Dermis blood vessel endothelial cell (primary cell): ENCODE data around the gene SMAD3. TPM values are rescaled to one million over a fixed set of nuclear protein-coding genes. Genes with fewer than 3 reads are reported as not detected.

Experiments
- DNase-seq: peaks from one replicate; pipeline ENCODE4 v3.0.0; 2010
- total RNA-seq: library from RNA; depleted of rRNA; stranded (reverse); fragments of >200 nt; gene quantifications from 2 replicates; pipeline ENCODE4 v1.2.3, GENCODE V29; 2014

Gene SMAD3
- total RNA-seq, 1 donor from 2014 or later: 16.5 TPM

DNA sequence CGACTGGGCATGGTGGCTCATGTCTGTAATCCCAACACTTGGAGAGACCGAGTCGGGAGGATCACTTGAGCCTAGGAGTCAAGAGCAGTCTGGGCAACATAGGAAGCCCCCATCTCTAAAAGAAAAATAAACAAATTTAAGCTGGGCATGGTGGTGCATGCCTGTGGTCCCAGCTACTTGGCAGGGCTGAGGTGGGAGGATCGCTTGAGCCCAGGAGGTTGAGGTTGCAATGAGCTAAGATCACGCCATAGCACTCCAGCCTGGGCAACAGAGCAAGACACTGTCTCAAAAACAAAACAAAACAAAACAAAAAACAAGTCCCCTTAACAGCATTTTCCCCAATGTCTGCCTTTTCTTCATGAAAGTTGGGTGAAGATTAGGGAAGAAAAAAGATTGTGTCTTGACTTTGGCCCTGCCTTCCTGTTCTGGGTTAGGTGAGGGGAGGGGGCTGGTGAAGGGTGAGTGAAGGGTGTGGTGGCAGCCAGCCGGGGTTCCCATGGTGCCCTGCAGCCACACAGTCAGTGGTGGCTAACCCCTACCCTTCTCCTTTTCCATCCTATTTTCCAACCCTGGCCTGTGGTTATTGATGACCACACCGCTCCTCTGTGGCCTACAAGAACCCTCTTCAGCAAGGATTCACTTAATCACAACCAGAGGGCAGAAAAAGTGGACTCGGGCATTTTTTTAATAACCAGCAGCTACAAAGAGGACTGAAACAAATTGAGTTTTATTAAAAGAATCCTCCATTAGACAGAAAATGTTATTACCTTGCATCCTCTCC, 28.4 kb upstream of the SMAD3 start:
- DNase-seq: no peak

DNA sequence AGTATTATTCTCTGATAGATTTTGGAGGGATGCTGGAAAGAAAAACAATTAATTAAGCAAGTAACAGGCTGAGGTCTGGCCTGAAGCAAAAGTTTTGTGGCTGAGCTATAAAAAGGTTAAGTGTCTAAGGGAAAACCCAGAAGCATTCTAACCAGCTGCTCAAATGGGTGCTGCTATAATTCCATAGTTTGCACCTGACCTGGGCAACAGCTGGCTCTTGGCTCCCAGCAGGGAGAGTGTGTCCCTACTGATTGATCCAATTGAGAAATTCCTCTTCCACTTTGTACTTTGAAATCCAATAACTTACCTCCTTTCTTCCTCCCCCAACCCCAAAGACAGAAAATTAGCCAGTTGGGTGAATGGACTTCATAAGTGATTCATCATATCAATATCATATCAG, 27.7 kb upstream of the SMAD3 start:
- DNase-seq: no peak

DNA sequence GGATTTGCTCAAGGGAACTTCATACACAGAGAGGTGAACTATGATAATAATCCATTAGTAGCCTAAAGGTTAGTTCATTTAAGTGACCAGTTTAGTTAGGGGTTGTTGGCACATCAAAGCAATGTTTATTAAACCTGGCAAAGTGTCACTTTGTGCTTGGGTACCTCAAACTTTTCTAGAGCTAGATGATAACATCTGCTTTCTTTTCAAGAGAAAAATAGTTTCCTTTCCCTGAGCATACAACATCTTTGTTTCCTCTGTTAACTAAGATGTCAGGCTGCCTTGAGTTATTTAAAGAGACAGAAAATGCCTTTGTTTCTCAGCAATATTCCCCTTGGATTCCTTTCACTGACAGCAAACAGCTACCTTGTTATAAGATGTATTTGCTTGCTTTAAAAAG, 26.7 kb upstream of the SMAD3 start:
- no peak for DNase-seq

DNA sequence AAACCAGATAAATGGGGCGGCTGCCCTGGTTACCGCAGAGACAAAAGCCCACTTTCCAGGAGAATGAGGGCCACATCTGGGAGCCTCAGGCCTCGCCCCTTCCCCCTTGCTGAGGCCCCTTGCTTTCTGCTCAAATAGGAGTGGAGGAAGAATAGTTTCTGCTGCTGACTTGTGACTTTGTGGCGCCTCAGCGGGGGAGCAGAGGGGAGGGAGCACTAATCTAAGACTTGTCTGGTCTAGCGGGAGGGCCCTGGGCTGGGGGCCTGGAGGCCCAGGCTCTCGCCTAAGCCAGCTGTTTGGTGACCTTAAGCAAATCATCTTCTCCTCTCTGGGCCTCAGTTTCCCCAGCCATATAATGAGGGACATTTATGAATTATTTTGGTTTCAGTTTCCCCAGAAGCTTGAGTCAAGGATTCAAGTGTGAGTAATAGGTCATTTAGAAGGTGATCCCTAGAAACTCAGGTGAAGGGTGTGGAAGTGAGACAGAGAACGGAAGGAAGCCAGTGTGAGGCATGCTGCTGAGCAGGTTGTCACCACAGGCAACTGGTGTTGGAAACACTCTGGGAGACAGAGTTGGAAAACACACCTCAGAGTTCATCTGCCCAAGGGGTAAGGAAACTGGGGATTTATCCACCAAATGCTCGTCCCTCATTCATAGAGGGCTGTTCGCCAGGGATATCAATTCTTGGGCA, 25.9 kb upstream of the SMAD3 start:
- no peak for DNase-seq

DNA sequence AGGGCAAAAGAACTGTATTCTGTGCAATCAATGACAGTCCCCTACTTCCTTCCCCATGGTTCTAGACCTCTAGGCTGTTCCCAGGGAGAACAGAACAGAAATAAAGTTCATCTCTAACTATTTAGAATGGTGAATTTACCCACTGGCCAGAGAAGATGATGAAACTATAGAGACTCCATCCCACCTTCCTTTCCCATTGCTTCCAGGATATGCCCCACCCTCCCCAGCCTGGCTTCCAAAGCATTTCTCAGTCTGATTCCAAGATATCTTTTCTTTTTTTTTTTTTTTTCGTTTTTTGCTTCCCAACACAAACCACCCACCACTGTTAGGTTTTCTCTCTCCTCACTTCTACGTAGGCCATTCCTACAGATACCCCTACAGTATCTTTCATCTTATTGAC, 25.1 kb upstream of the SMAD3 start:
- no peak for DNase-seq

DNA sequence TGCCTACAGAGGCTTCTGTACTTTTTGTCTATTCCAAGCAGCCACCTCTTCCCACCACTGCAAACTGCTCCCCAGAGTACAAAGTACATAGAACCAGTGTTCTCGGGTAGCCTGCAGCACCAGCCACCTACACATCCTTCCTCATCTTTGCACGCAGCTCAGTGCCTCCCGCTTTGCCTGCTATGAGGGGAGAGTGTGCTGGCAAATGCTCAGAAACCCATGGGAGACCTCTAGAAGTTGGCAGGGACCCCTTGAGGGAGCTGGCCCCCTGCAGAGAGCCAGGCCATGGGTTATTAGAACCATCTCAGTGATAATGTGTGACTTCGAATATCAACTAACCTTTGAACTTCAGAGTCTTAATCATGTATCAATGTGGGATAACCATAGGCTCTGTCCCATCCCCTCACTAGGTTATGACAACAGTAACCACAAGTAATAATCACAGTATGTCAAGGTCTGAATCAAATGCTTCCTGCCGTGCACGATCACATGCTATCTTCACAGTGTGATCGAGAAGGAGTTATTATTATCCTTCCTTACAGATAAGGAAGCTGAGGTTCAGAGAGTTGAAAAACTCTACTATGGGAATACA, 22.8 kb upstream of the SMAD3 start:
- DNase-seq: peak; percentile 69

DNA sequence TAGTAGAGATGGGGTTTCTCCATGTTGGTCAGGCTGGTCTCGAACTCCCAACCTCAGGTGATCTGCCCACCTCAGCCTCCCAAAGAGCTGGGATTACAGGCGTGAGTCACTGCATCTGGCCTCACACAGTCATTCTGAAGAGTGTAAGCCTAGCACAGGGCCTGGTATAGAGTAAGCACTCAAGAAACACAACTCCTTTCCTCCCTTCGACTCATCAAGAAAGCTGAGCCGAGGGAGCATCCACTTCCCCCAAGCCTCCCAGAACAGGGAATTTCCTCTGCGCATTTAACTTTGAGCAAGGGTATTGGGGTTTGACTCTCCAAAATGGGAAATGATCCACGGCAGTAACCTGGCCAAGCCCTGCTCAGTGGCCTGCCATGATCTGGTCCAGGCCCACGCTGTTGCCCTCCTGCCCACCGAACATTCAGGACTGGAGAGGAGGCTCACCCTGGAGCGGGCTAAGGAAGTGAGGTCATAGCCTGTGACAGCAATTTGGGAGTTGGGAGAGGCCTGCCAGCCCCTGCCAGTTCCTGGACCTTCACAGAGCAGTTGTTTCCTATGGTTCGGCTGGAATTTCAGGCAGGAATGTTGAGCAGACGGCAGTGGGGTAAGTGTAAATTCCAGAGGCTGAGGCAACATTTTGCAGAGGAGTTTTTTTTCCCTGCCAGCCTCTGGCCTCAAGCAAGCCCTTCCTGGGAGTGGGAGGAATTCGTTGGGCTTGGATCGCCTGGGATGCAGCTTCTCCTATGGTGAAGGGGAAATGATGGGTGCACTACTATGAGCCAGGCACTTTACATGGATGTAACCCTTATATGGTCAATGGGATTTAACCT, 21.2 kb upstream of the SMAD3 start:
- peak; percentile 81 for DNase-seq

DNA sequence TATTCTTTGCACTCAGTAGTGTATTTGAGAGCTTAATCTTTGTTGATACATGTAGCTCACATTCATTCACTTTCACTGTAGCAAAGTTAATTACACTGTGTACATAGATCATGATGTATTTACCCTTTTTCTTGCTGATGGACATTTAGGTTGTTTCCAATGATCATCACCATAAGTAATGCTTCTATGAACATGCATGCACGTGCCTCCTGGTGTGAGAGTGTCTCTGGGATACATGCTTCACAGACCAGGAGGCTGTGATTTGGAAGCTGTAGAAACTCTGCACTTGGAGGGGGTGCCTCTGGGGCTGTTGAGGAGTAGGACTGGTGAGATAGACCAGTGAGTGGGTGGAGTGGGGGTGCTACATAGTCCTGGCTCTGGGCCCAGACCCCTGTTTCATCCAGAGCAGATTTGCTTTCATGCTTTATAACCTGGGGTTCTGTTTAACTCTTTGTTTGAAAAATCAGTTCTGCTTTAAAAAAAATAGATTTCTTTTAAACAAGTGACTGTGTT, 18.2 kb upstream of the SMAD3 start:
- DNase-seq: no peak

DNA sequence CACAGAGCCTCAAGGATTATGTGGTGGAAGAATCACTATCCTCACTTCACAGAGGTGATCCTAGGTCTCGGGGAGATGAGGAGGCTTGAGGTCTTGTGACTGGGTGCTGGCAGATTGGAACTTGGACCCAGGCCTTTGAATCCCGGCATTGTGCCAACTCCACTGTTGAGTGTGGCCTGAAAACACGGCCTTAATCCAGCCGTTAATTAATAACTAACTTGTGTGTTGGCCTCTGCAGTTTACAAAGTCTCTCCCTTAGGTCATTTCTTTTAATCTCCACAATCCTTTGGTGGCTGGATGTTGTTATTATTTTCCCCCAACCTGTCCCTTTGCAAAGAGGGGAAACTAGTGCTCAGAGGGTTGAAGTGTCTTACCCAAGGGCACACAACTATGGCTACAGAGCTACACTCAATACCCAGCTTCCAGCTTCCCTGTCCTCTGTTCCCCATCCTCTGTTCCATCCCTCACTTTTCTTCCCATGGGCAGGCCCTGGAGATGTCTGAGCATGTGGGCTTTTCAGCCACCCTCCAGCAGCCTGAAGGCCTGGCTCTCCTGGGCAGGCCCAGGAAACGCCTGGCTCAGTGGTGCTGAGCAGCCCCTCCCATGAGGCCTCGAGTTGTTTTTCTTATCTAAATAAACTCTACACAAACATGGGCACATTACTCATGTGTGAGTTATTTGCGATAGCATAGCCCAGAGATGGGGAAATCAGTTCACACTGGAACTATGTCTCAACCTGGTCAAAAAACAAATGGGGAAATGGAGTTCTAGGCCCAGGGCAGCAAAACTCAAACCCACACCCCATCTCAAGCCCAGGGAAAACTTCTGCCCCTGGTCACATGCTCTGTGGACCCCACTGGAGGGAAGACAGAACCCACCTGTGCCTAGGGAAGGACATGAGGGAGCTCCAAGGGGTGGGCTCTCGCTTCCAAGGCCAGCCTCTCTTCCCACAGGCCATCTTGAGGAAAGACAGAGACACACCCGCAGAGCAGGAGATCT, 16.8 kb upstream of the SMAD3 start:
- peak; percentile 53 for DNase-seq

DNA sequence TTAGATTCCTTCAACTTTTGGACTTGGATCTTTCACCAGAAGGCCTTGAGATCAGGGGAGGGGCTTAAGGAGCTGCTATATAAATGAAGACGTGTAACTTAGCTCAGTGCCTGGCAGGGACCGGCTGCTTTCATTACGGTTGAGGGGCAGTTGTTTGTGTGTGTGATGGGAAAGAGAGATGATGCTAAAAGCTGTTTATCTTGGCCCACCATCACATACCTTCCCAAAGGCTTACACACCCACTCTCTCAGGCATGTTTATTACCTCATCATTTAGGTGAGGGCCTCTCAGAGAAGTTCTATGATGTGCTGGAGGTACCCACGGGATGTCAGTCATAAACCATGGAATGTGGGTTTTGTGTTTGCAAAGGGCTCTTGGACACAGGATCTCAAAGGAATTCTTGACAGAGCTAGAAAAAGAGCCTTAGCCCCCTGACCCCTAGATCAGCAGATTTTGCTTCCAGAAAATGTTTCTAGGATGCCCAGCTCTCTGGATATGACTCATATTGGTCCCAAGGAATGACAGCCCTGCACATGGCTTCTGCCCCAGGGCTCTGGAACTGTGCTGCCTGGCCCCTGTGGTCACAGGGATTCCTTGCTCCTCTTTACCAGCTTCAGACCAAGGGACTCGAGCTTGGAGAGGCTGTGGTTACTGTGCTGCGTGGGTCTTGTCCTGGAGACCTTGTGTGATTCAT, 15.9 kb upstream of the SMAD3 start:
- peak; percentile 47 for DNase-seq

DNA sequence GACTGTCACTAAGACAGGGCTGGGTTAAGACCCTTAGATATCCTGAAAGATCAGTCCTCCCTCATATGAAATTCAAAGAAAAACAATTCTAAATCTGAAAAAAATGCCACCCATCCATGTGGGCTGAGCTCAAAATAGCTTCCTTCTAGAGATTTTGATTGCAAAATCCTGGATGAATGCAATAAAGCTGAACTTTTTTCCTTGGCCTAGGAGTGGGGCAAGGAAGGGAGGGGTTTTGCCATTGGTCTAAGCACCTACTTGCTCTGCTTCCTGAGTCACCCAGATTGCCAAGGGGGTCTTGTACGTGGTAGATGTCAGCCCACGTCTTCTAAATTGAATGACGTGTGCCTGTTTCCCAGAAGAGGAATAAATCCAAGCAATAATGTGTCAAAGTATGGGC, 15.3 kb upstream of the SMAD3 start:
- no peak for DNase-seq

DNA sequence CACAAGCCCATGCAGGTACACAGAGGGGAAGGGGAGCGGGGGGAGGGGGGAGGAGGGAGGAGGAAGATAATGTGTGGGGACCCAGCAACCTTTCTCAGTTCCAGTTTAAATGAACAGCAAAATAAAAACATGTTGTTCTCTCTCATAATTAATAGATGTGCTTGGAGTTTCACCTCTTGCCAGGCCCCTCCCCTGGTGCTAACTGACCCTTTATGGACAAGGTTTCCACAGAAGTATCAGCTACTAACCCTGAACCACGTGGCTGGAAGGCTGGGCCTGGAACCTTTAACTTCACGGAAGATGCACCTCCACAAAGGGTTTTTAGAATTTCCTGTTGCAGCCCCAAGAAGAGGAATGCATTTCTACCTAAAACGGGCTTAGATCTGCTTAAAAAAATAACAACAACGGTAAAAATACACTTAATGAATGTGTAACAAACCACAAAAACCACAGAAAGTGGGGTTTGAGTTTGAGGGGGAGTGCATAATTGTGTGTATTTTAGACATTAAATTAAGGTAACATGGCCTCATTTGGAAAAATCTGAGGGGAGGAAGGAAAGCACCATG, 14.8 kb upstream of the SMAD3 start:
- DNase-seq: no peak

DNA sequence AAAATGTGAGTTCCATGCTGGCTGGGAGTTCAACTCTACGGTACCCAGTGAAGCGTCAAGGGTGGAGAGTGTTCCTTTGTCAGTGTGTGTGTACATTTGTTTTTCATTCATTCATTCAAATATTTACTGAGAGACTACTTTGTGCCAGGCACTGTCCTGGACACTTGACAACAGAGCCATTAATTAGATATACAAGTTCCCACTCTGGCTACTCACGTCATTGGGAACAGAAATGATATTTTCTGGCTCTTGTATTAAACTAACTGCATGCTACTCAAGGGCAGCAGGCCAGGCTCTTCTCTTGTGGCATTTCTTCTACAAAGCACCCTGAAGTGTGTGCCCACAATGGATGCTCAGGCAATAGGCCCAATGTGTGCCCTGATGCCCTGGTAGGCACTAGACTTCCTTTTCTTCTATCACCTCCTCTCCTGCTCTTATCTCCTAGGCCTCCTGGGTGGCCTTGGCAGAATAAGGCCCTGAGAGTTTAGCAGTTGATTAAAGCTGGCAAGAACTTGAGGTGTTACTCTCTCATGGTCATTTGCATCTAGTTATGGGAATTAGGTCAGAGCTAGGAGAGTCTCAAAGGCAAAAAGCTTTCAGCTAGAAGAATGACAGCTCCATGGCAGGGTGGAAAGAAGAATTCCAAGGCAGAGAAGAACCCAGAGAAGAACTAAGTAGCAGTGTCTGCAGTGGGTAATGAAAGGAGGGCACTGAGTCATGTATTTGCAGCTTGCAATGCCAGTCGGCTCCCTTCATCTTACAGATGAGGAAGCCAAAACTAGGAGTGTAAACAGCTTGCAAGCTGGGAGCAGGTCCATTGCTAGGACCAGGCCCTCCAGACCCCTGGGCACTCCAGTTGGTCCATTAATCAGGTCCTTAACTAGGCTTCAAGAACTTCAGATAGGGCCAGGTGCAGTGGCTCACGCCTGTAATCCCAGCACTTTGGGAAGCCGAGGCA, 14.0 kb upstream of the SMAD3 start:
- DNase-seq: no peak

DNA sequence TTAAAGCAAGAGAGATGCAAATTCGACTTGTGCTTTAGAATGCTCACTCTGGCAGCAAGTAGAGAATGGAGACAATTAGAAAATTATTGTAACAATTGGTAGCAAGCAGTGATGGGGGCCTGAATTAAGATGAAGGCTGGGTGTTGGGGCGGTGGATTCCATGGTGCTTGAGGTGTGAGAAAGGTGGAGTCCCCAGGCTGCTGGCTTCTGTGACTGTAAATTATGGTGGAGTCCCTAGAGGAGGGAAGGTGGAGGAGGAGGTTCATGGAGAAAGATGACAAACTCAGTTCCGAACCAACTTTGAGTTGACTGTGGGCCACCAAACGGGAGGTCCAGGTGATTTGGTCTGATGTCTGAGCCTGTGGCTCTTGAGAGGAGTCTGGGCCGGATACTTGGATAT, 10.7 kb upstream of the SMAD3 start:
- DNase-seq: no peak

DNA sequence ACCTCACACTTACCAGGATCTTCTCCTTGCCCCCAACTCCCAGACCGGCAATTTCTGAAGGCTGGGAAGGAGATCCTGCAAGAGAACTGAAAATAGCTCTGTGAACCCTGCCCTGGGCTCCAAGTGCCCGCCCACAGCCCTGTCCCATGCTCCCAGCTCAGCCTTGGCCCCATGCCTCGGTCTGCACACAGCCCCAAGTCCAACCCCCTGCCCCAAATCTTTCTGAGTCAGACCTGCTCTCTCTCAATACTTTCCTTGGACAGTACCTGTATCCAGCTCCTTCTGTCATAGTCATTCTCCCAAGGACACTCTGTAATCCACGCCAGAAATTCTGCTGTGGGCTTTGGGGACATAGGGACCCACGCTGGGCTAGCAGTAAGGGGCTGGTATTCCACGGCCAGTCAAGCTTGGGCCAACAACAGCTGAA, 6.3 kb upstream of the SMAD3 start:
- no peak for DNase-seq

DNA sequence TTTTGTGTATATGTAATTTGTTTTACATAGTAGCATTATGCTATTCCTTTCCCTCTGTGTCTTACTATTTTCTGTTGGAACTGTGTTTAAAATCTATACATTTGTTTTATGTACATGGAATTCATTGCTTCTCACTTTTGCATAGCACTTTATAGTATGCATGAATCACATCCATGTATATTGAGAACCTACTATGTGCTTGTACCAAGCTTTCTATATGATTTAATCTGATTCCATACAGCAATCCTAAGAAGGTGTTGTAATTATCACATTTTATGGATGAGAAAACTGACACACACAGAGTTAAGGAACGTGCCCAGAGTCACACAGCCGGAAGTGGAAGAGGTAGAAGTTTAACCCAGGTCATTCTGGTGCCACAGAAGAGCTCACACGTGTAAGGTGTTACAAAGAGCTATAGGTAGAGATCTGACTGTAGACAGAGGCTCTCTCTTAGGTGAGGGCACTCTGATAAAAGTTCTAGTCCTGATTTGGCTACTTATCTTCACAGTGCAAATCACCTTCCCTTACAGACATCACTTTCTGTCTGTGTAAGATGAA, 3.5 kb upstream of the SMAD3 start:
- no peak for DNase-seq

DNA sequence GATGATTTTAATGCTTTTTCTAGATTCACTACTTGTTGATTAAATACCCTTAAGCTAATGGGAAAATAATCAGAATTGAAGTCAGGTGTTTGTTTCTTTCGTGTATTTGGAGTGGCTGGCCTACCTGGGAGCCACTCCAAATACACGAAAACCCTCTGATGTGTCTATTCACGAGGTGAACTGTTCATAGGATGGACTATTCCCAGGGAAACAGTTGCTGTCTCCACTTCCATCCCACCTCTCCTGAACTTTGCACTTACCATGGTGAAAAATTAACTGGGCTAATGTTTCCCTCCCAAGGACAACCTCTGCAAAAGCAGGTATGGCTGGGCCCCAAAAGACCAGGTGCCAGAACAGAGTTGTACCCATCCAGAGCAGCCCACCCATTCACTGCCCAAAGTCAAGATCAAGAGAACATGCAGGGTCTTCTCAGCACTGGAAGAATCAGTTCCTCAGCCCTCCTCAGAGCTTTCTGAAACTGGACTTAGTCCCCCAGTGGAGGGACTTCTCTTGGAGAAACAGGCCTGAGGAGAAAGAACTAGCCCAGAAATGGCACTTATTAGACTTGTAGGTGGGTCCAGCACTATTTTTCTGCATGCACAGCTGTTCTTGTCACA, 2.9 kb upstream of the SMAD3 start:
- no peak for DNase-seq
